MM.1S (cell line): Measurements from ENCODE around the gene OSGIN1.

Source experiments
- DNase-seq: peaks from one replicate; pipeline ENCODE4 v3.0.0-alpha.2; 2015
- H2AFZ ChIP-seq: fragments of 300-600 bp; sonication (generic); 2 replicates; pipeline ENCODE4 v1.6.0; 2016; ENCODE audit warnings: antibody characterized with exemption, low read length
- H3F3A ChIP-seq: fragments of 300-600 bp; sonication (generic); 2 replicates; pipeline ENCODE4 v1.6.1; 2016; ENCODE audit warnings: mild to moderate bottlenecking, antibody characterized with exemption, low read length, moderate library complexity, mixed read lengths; ENCODE audit not compliant: insufficient read depth
- H3K27ac ChIP-seq: fragments of 300-600 bp; sonication (generic); 2 replicates; pipeline ENCODE4 v1.5.1; 2016; ENCODE audit warnings: mild to moderate bottlenecking, low read length
- H3K27me3 ChIP-seq: fragments of 300-600 bp; sonication (generic); replicated peaks from 2 replicates; pipeline ENCODE4 v1.6.0; 2016; ENCODE audit warnings: low read length; ENCODE audit not compliant: insufficient read depth
- H3K36me3 ChIP-seq: fragments of 300-600 bp; sonication (generic); replicated peaks from 2 replicates; pipeline ENCODE4 v1.6.1; 2016; ENCODE audit warnings: mild to moderate bottlenecking, low read length, mixed read lengths; ENCODE audit not compliant: insufficient read depth
- H3K4me1 ChIP-seq: fragments of 300-600 bp; sonication (generic); 2 replicates; pipeline ENCODE4 v1.6.1; 2016; ENCODE audit warnings: low read length, mixed read lengths
- H3K4me2 ChIP-seq: fragments of 300-600 bp; sonication (generic); 2 replicates; pipeline ENCODE4 v1.6.0; 2016; ENCODE audit warnings: low read depth, low read length
- H3K4me3 ChIP-seq: fragments of 300-600 bp; sonication (generic); 2 replicates; pipeline ENCODE4 v1.5.1; 2016; ENCODE audit warnings: low read length, mixed read lengths
- H3K79me2 ChIP-seq: fragments of 300-600 bp; sonication (generic); 2 replicates; pipeline ENCODE4 v1.6.1; 2016; ENCODE audit warnings: mixed run types, low read length, mixed read lengths
- H3K9ac ChIP-seq: fragments of 300-600 bp; sonication (generic); 2 replicates; pipeline ENCODE4 v1.6.1; 2016; ENCODE audit warnings: low read length, mixed read lengths
- H3K9me2 ChIP-seq: fragments of 300-600 bp; sonication (generic); replicated peaks from 2 replicates; pipeline ENCODE4 v1.6.1; 2016; ENCODE audit warnings: mild to moderate bottlenecking, low read length, mixed read lengths; ENCODE audit not compliant: insufficient read depth
- H3K9me3 ChIP-seq: fragments of 300-600 bp; sonication (generic); replicated peaks from 2 replicates; pipeline ENCODE4 v1.6.1; 2016; ENCODE audit warnings: mild to moderate bottlenecking, low read length, mixed read lengths; ENCODE audit not compliant: insufficient read depth
- H4K20me1 ChIP-seq: fragments of 300-600 bp; sonication (generic); 2 replicates; pipeline ENCODE4 v1.6.1; 2016; ENCODE audit warnings: mild to moderate bottlenecking, low read length, moderate library complexity, mixed read lengths; ENCODE audit not compliant: insufficient read depth
- EZH2 ChIP-seq: fragments of 300-600 bp; sonication (generic); optimal IDR thresholded peaks from 2 replicates; pipeline ENCODE3; 2017; ENCODE audit warnings: low read depth, mild to moderate bottlenecking, antibody characterized with exemption, low read length, mixed read lengths
- EZH2phosphoT487 ChIP-seq: fragments of 300-600 bp; sonication (generic); IDR thresholded peaks from 2 replicates; pipeline ENCODE4 v1.6.1; 2018; ENCODE audit warnings: antibody characterized with exemption, low read length
- TF ChIP-seq, protein P1 (sequence below): fragments of 300-600 bp; sonication (generic); IDR thresholded peaks from 2 replicates; pipeline ENCODE4 v1.5.1; 2016; ENCODE audit warnings: antibody characterized with exemption, low read length, mixed read lengths

OSGIN1 gene

DNA sequence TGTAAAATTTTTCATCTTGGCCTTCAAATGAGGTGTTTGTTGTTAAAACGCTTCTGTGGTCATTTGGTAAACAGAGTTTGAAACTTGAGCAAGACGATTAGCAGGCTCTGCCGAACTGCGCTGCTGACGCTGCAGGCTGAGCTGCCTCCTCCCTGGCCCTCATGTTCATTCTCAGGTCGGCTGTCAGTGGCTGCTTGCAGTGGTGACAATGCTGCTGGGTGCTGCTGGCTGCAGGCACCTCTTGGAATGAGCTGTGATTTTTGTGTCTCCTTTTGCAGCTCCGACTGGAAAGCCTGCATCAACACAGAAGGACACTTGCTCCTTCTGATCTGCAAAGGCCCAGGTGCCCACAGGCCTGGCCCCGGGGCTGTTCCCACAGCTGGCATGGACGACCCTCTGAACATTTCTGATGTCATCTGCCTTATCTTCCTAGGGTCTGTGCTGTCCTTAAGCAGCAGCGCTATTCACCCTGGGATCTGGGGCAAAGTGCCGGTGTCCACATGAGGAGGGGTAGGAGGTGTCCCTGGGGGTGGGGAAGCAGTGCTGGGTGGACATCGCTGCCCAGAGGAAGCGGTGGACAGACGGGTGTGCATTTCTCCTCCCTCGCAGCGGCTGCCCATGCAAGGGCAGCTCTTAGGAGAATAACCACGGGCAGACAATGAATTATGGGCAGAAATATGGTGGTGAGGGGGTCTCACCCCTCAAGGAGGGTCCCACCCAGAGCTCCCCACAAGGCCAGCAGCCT, 23.1 kb upstream of the OSGIN1 start:
- H3K4me3 ChIP-seq: no peak overlapping the region

DNA sequence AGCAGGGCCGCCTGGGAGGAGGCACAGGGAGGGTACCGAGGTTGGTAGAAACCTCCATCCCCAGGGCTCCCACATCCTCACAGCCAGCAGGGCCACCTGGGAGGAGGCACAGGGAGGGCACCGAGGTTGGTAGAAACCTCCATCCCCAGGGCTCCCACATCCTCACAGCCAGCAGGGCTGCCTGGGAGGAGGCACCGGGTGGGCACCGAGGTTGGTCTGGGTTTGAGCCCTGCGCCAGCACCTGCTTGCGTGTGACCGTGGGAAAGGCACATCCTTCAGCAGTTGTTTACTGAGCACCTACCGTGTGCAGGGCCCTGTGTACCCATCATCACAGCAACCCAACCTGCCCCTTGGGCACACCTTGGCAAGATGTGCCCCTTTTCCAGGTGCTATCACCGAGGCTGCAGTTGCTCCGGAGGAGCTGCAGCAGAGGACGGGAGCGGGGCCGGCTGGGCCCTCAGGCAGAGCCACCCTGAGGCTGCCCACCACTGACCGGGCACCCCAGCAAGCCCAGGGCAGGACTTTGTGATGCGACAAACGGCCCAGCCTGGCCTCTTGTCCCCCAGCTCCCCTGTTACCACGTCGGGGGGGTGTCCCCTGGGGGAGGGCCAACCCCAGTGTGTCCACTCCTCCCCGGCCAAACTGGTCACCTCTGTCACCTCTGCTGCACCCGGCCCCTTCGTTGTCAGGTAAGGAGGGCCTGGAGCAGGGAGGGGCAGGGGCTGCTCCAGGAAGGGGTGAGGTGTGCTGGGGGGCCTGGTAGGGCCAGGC, 22.1 kb upstream of the OSGIN1 start:
- DNase-seq: no peak
- no peaks in the 10 kb centered on the region; the same call in 1 of the 2 replicates for H3K27me3 ChIP-seq
- no peak overlapping the region for H3K27ac ChIP-seq
- TF ChIP-seq EZH2phosphoT487 (no peak), EZH2 (no peak)
- TF ChIP-seq, protein P1, sequence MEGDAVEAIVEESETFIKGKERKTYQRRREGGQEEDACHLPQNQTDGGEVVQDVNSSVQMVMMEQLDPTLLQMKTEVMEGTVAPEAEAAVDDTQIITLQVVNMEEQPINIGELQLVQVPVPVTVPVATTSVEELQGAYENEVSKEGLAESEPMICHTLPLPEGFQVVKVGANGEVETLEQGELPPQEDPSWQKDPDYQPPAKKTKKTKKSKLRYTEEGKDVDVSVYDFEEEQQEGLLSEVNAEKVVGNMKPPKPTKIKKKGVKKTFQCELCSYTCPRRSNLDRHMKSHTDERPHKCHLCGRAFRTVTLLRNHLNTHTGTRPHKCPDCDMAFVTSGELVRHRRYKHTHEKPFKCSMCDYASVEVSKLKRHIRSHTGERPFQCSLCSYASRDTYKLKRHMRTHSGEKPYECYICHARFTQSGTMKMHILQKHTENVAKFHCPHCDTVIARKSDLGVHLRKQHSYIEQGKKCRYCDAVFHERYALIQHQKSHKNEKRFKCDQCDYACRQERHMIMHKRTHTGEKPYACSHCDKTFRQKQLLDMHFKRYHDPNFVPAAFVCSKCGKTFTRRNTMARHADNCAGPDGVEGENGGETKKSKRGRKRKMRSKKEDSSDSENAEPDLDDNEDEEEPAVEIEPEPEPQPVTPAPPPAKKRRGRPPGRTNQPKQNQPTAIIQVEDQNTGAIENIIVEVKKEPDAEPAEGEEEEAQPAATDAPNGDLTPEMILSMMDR: no peak
- H3K4me3 ChIP-seq: no peak overlapping the region
- H3K79me2 ChIP-seq: no peaks in the 10 kb centered on the region
- H3K9me2 ChIP-seq: no peaks in the 10 kb centered on the region
- no peaks in the 10 kb centered on the region for H4K20me1 ChIP-seq
- no peaks in the 10 kb centered on the region for H3F3A ChIP-seq
- no peak overlapping the region for H3K4me2 ChIP-seq
- no peaks in the 10 kb centered on the region for H3K4me1 ChIP-seq
- no peaks in the 10 kb centered on the region for H3K36me3 ChIP-seq
- no peaks in the 10 kb centered on the region for H3K9me3 ChIP-seq
- no peak overlapping the region for H3K9ac ChIP-seq
- no peak overlapping the region for H2AFZ ChIP-seq

More for the DNA sequence above, 23.1 kb upstream of the OSGIN1 start:
- Histone ChIP-seq H3K9ac (no peak overlapping the region), H3K9me3 (no peaks in the 10 kb centered on the region), H3K79me2 (no peaks in the 10 kb centered on the region), H4K20me1 (no peaks in the 10 kb centered on the region), H2AFZ (no peak overlapping the region), H3K27ac (no peak overlapping the region), H3F3A (no peaks in the 10 kb centered on the region), H3K36me3 (no peaks in the 10 kb centered on the region), H3K4me1 (no peaks in the 10 kb centered on the region), H3K9me2 (no peaks in the 10 kb centered on the region), H3K4me2 (no peak overlapping the region), H3K27me3 (no peaks in the 10 kb centered on the region; the same call in 1 of the 2 replicates)
- DNase-seq: no peak
- no peak for TF ChIP-seq EZH2phosphoT487
- no peak for TF ChIP-seq EZH2
- TF ChIP-seq, protein P1: no peak

DNA sequence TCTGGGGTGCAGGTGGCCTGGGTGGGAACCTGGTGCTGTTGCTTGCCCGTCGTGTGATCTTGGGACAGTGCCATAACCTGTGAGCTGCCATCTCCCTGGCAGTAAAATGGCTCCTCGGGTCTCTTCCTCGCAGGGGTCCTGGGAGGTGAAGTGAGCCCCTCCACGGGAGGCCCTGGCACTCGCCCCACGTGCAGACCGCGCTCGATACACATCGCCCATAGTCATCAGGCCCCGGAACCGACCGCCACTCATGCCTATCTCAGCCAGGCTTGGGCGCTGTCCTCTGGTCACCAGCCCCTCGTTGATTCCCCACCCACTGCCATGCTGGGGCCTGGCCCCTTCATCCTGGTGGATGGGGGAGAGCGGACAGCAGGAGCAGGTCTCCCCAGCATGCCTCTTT, 21.5 kb upstream of the OSGIN1 start:
- Histone ChIP-seq H3K4me1 (no peaks in the 10 kb centered on the region), H3K79me2 (no peaks in the 10 kb centered on the region), H3K27me3 (no peaks in the 10 kb centered on the region; the same call in 1 of the 2 replicates), H3F3A (no peaks in the 10 kb centered on the region), H2AFZ (no peak overlapping the region), H3K36me3 (no peaks in the 10 kb centered on the region), H3K9me2 (no peaks in the 10 kb centered on the region), H3K4me2 (no peak overlapping the region), H3K9ac (no peak overlapping the region), H3K9me3 (no peaks in the 10 kb centered on the region), H3K27ac (no peak overlapping the region), H3K4me3 (no peak overlapping the region), H4K20me1 (no peaks in the 10 kb centered on the region)
- TF ChIP-seq, protein P1: no peak
- DNase-seq: no peak
